ENCODE measurements around the gene RAB8A.

Gene RAB8A

GRCh38 chr19:16153582-16154336, 42.1 kb downstream of the RAB8A start:
- H3K27me3 Mint-ChIP-seq (ENCODE audit: low read depth): no peaks in the 10 kb centered on the region
- no peak overlapping the region for H3K27ac Mint-ChIP-seq
- peaks cover 21% of the 10 kb centered on the region for H3K4me1 Mint-ChIP-seq (ENCODE audit: low read depth)
- no peak for DNase-seq (ENCODE audit: low spot score)
- H3K9me3 Mint-ChIP-seq: no peaks in the 10 kb centered on the region
- no peak overlapping the region for H3K4me3 Mint-ChIP-seq
- H3K36me3 Mint-ChIP-seq (ENCODE audit: low read depth): peaks cover 75% of the 10 kb centered on the region

GRCh38 chr19:16154557-16154956, 42.9 kb downstream of the RAB8A start:
- H3K27me3 Mint-ChIP-seq (ENCODE audit: low read depth): no peaks in the 10 kb centered on the region
- H3K9me3 Mint-ChIP-seq: no peaks in the 10 kb centered on the region
- peaks cover 68% of the 10 kb centered on the region for H3K36me3 Mint-ChIP-seq (ENCODE audit: low read depth)
- H3K4me1 Mint-ChIP-seq (ENCODE audit: low read depth): peaks cover 13% of the 10 kb centered on the region
- H3K27ac Mint-ChIP-seq: no peak overlapping the region
- no peak overlapping the region for H3K4me3 Mint-ChIP-seq
- no peak for DNase-seq (ENCODE audit: low spot score)

GRCh38 chr19:16155128-16155527, 43.4 kb downstream of the RAB8A start:
- Mint-ChIP-seq H3K9me3 (no peaks in the 10 kb centered on the region), H3K4me3 (no peak overlapping the region), H3K4me1 (ENCODE audit: low read depth) (peaks cover 11% of the 10 kb centered on the region), H3K36me3 (ENCODE audit: low read depth) (peaks cover 63% of the 10 kb centered on the region), H3K27ac (no peak overlapping the region), H3K27me3 (ENCODE audit: low read depth) (no peaks in the 10 kb centered on the region)
- no peak for DNase-seq (ENCODE audit: low spot score)

DNA sequence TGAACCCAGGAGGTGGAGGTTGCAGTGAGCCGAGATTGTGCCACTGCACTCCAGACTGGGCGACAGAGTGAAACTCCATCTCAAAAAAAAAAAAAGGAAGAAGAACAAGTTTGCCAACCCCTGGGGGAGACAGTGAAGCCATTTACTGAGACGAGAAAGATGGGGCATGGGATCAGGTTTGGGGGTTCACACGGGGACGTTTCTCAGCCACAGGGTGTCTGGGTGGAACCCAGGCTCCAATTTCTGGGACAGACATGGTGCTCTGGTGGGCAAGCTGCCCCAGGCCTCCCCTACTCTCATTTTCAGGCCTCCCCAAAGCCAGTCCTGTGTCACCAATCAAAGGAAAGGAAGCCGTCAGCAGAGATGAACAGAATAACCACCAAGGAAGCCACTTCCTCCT, 45.2 kb downstream of the RAB8A start:
- Mint-ChIP-seq H3K9me3 (no peaks in the 10 kb centered on the region), H3K4me3 (no peak overlapping the region), H3K27ac (no peak overlapping the region), H3K4me1 (ENCODE audit: low read depth) (peaks cover 24% of the 10 kb centered on the region), H3K36me3 (ENCODE audit: low read depth) (peaks cover 54% of the 10 kb centered on the region), H3K27me3 (ENCODE audit: low read depth) (no peaks in the 10 kb centered on the region)
- no peak for DNase-seq (ENCODE audit: low spot score)

GRCh38 chr19:16157601-16158000, 45.9 kb downstream of the RAB8A start:
- no peak overlapping the region for H3K4me3 Mint-ChIP-seq
- peaks cover 25% of the 10 kb centered on the region for H3K4me1 Mint-ChIP-seq (ENCODE audit: low read depth)
- no peak overlapping the region for H3K27ac Mint-ChIP-seq
- H3K36me3 Mint-ChIP-seq (ENCODE audit: low read depth): peaks cover 51% of the 10 kb centered on the region
- no peaks in the 10 kb centered on the region for H3K27me3 Mint-ChIP-seq (ENCODE audit: low read depth)
- H3K9me3 Mint-ChIP-seq: no peaks in the 10 kb centered on the region
- DNase-seq (ENCODE audit: low spot score): no peak

DNA sequence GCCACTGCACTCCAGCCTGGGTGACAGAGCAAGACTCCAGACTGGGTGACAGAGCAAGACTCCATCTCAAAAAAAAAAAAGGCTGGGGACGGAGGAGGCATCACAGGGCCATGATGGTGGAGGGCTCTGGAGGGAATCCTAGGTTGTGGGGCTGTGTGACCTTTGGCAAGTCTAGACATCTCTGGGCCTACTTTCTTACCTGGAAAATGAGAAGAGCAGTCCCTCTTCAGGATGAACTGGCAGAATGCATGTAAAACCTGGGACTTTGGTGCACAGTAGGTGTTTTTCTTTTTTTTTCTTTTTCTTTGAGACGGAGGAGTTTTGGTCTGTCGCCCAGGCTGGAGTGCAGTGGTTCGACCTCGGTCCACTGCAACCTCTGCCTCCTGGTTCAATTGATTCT, 48.0 kb downstream of the RAB8A start:
- Mint-ChIP-seq H3K27ac (no peak overlapping the region), H3K4me1 (ENCODE audit: low read depth) (peaks cover 19% of the 10 kb centered on the region), H3K4me3 (no peak overlapping the region), H3K27me3 (ENCODE audit: low read depth) (no peaks in the 10 kb centered on the region), H3K9me3 (no peaks in the 10 kb centered on the region), H3K36me3 (ENCODE audit: low read depth) (peaks cover 30% of the 10 kb centered on the region)
- DNase-seq (ENCODE audit: low spot score): no peak

GRCh38 chr19:16160445-16160942, 48.8 kb downstream of the RAB8A start:
- Mint-ChIP-seq H3K27ac (peak overlapping the region; percentile 15), H3K4me3 (no peak overlapping the region)
- no peak for DNase-seq (ENCODE audit: low spot score)

DNA sequence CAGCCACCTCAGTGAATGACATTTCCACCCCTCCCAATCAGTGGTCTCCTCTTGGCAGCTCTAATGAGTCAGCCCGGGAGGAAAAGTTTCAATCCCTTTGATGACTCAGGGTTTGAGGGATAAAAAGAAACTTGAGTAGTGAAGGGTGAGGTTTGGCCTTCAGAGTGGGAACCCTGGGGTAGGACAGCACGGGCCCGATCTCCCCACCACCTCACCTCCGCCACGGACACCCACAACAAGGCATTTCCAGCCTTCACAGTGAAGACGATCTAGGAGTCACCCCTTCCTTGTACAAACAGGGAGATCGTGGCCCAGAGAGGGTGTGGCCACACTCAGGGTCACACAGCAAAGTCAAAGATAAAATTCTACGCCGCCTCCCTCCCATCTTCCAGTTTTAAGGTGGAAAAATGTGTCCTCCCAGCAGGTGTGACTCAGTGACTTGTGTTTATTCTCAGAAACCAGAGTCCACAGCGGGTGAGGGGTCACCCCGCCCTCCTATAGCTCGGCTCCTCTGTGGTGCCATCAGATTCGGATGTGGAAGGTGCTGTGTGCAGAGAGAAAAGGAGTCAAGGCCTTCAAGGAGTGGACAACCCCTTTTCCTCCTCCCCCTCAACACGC, 49.4 kb downstream of the RAB8A start:
- peak; percentile 73 for DNase-seq (ENCODE audit: low spot score)
- peaks cover 19% of the 10 kb centered on the region for H3K36me3 Mint-ChIP-seq (ENCODE audit: low read depth)
- H3K9me3 Mint-ChIP-seq: no peaks in the 10 kb centered on the region
- H3K4me1 Mint-ChIP-seq (ENCODE audit: low read depth): peaks cover 14% of the 10 kb centered on the region
- peak overlapping the region; percentile 46 for H3K4me3 Mint-ChIP-seq
- H3K27ac Mint-ChIP-seq: peak overlapping the region; percentile 57
- H3K27me3 Mint-ChIP-seq (ENCODE audit: low read depth): no peaks in the 10 kb centered on the region

More at GRCh38 chr19:16160445-16160942, 48.8 kb downstream of the RAB8A start:
- peaks cover 22% of the 10 kb centered on the region for H3K36me3 Mint-ChIP-seq (ENCODE audit: low read depth)
- H3K27me3 Mint-ChIP-seq (ENCODE audit: low read depth): no peaks in the 10 kb centered on the region
- no peaks in the 10 kb centered on the region for H3K9me3 Mint-ChIP-seq
- H3K4me1 Mint-ChIP-seq (ENCODE audit: low read depth): peaks cover 14% of the 10 kb centered on the region

DNA sequence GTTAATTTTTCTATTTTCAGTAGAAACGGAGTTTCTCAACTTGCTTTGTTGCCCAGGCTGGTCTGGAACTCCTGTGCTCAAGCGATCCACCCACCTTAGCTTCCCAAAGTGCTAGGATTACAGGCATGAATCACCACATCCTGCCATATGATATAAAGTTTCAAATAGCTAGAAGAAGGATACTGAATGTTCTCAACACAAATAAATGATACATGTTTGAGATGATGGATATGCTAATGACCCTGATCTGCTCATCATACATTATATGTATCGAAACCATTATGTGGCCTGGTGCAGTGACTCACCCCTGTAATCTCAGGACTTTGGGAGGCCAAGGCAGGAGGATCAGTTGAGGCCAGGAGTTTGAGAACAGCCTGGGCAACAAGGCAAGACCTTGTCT, 50.2 kb downstream of the RAB8A start:
- Mint-ChIP-seq H3K4me3 (no peak overlapping the region), H3K27ac (no peak overlapping the region), H3K9me3 (no peaks in the 10 kb centered on the region), H3K36me3 (ENCODE audit: low read depth) (peaks cover 13% of the 10 kb centered on the region), H3K4me1 (ENCODE audit: low read depth) (peaks cover 14% of the 10 kb centered on the region), H3K27me3 (ENCODE audit: low read depth) (no peaks in the 10 kb centered on the region)
- peak; percentile 35 for DNase-seq (ENCODE audit: low spot score)

DNA sequence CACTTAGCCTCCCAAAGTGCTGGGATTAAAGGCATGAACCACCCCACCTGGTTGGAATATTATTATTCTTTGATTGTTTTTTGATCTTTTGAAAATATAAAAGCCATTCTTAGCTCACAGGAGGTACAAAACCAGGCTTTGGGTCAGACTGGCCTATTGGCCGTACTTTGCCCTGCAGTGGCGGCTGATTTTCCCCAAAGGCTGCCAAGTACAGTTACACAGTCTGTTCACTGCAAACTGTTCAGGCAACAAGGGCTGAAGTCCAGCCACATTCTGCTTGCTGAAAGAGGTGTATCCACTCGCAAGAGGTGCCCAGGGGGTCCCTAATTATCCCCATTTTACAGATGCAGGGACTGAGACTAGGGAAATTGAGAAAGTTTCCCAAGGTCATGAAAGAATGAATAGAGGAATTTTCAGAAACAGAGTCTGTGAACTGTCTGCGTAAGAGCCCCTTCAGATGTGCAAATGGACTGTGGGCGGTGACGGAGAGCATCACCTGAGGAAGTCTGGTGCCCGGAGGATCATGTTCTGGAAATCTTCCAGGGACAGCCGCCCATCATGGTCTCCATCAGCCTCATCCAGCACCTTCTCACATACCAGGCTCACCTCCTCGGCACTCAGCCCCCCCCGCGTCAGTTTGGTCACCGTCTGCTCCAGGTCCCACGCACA, 52.7 kb downstream of the RAB8A start:
- no peak for DNase-seq (ENCODE audit: low spot score)
- H3K27me3 Mint-ChIP-seq (ENCODE audit: low read depth): no peaks in the 10 kb centered on the region
- peaks cover 23% of the 10 kb centered on the region for H3K4me1 Mint-ChIP-seq (ENCODE audit: low read depth)
- H3K9me3 Mint-ChIP-seq: no peaks in the 10 kb centered on the region
- H3K27ac Mint-ChIP-seq: no peak overlapping the region
- no peak overlapping the region for H3K4me3 Mint-ChIP-seq
- peaks cover 2% of the 10 kb centered on the region for H3K36me3 Mint-ChIP-seq (ENCODE audit: low read depth)

DNA sequence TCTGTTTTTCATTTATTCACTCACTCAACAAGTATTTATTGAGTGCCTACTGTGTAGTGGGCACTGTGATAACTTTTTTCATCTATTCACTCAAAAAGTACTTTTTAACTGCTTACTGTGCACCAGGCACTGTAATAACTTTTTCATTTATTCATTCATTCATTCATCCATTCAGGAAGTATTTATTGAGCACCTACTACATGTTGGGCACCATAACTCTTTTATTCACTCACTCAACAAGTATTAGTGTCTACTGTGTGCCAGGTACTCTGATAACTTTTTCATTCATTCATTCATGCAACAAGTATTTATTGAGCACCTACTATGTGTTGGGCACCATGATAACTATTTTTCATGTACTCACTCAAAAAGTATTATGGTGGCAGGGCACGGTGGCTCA, 54.7 kb downstream of the RAB8A start:
- Mint-ChIP-seq H3K9me3 (no peaks in the 10 kb centered on the region), H3K27me3 (ENCODE audit: low read depth) (no peaks in the 10 kb centered on the region), H3K4me1 (ENCODE audit: low read depth) (peaks cover 14% of the 10 kb centered on the region), H3K36me3 (ENCODE audit: low read depth) (peaks cover 2% of the 10 kb centered on the region), H3K27ac (no peak overlapping the region), H3K4me3 (no peak overlapping the region)
- no peak for DNase-seq (ENCODE audit: low spot score)

DNA sequence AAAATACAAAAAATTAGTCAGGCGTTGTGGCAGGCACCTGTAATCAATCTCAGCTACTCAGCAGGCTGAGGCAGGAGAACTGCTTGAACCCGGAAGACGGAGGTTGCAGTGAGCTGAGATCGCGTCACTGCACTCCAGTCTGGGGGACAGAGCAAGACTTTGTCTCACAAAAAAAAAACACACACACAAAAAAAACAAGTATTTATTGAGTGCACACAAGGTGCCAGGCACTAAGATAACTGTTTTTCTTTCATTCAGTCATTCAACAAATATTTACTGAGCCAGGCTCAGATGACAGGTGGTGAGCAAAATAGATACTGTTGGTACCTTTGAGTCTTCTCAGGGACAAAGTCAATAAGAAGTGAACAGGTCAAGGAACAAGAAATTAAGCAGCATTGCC, 55.4 kb downstream of the RAB8A start:
- H3K4me1 Mint-ChIP-seq (ENCODE audit: low read depth): peaks cover 9% of the 10 kb centered on the region
- peak overlapping the region; percentile 31 for H3K27ac Mint-ChIP-seq
- no peaks in the 10 kb centered on the region for H3K27me3 Mint-ChIP-seq (ENCODE audit: low read depth)

DNA sequence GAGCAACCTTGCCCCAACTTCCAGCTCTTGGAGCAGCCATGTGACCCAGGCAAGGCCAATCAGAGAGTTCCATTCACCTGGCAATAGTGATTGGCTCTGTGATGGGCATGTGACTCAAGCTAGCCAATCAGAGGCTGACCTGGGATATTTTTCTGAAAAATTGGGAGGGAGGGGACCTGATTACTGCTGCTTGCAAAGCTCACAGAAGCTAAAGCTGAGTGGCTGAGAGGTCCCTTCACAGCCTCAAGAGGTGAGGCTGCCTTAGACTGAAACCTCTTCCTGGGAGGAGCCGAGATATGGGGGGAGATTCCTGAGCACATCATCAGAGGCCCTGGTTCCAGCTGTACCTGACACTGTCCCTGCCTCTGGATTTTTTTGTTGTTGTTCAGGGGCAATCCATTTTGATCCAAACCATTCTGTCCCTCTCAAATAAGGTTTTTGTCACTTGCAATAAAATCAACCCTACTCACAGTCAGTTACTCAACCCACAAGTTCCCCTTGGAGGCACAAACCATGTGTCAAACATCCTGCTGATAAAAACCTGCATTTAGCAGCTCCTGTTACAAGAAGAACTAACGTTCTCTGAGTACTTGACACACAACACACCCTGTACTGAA, 56.9 kb downstream of the RAB8A start:
- Mint-ChIP-seq H3K9me3 (no peaks in the 10 kb centered on the region), H3K4me3 (peak overlapping the region; percentile 9), H3K4me1 (ENCODE audit: low read depth) (peaks cover 13% of the 10 kb centered on the region), H3K27ac (peak overlapping the region; percentile 67), H3K27me3 (ENCODE audit: low read depth) (no peaks in the 10 kb centered on the region), H3K36me3 (ENCODE audit: low read depth) (peaks cover 2% of the 10 kb centered on the region)
- DNase-seq (ENCODE audit: low spot score): no peak

More for the DNA sequence above, 55.4 kb downstream of the RAB8A start:
- no peak overlapping the region for H3K4me3 Mint-ChIP-seq
- H3K36me3 Mint-ChIP-seq (ENCODE audit: low read depth): peaks cover 2% of the 10 kb centered on the region
- no peak for DNase-seq (ENCODE audit: low spot score)
- no peaks in the 10 kb centered on the region for H3K9me3 Mint-ChIP-seq

DNA sequence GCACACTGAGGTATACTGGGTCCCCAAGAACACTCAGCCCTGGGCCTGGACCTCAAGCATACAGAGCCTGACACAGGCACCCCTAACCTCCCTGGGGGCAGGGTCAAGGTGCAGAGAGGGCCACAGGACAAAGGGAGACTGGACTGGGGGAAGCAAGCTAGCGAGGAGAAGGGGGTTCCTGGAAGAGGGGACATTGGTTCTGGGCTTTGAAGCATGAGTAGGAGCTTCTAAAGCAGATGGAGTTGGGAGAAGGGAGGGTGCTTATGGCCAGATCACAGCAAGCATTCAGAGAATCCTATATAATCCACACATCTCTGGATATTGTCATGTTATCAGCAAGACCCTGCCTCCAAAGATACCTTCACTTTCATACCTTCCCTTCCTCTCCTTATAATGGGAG, 58.4 kb downstream of the RAB8A start:
- Mint-ChIP-seq H3K4me3 (no peak overlapping the region), H3K36me3 (ENCODE audit: low read depth) (peaks cover 2% of the 10 kb centered on the region), H3K27me3 (ENCODE audit: low read depth) (no peaks in the 10 kb centered on the region), H3K27ac (no peak overlapping the region), H3K9me3 (no peaks in the 10 kb centered on the region), H3K4me1 (ENCODE audit: low read depth) (peaks cover 13% of the 10 kb centered on the region)
- DNase-seq (ENCODE audit: low spot score): no peak

All from T-helper 2 cell treated with Interferon-gamma antibody and Interleukin-4, amounts not matched to agents 5 μg/mL and 100 μg/mL, for 36 hours (primary cell).